SK-N-SH (cell line): ENCODE measurements around the gene ACOT7. TPM values are rescaled to one million over a fixed set of nuclear protein-coding genes. Genes with fewer than 3 reads are reported as not detected.

ENCODE experiments used
- CTCF ChIA-PET: fragments of 300-600, 350-600 bp; formaldehyde crosslinking; extraction: SDS; loops from one replicate; lab custom pipeline; 2021; lab: Yijun Ruan, JAX
- POLR2A ChIA-PET: fragments of 350-600 bp; sonication (Branson Sonifier 250); formaldehyde crosslinking; extraction: SDS; loops from one replicate; lab custom pipeline; 2020; ENCODE audit warnings: antibody characterized with exemption, inconsistent platforms; lab: Yijun Ruan, JAX
- DNase-seq: peaks from one replicate; pipeline ENCODE4 v3.0.0; 2012
- H2AFZ ChIP-seq: fragments of 200-600 bp; sonication (generic); 2 replicates; pipeline ENCODE4 v1.8.1; 2016; ENCODE audit warnings: antibody characterized with exemption, mild to moderate bottlenecking, low read depth
- H3F3A ChIP-seq: fragments of 200-600 bp; sonication (generic); replicated peaks from 2 replicates; pipeline ENCODE3; 2016; ENCODE audit warnings: antibody characterized with exemption, mild to moderate bottlenecking; ENCODE audit not compliant: insufficient read depth
- H3K27ac ChIP-seq, 2 experiments: fragments of 200-500 bp in 1 of 2; fragments of 200-600 bp in 1 of 2; sonication (Bioruptor generic) in 1 of 2; sonication (generic), shearing (Covaris generic) in 1 of 2; 2 replicates each; pipeline versions ENCODE4 v1.5.1 to v1.6.1; 2014 to 2016; ENCODE audit warnings: low read depth in 2 of 2, inconsistent platforms in 1 of 2, low read length in 1 of 2, mild to moderate bottlenecking in 1 of 2, mixed read lengths in 1 of 2
- H3K27me3 ChIP-seq: fragments of 200-600 bp; sonication (generic), shearing (Covaris generic); 2 replicates; pipeline ENCODE4 v1.6.1; 2016; ENCODE audit warnings: mixed run types; ENCODE audit not compliant: insufficient read depth
- H3K36me3 ChIP-seq, 2 experiments: fragments of 200-500 bp in 1 of 2; fragments of 200-600 bp in 1 of 2; sonication (Bioruptor generic) in 1 of 2; sonication (generic) in 1 of 2; replicated peaks in 1 of 2; 2 replicates each; pipeline versions ENCODE3 to v1.5.1; 2014 to 2016; ENCODE audit warnings: low read length in 1 of 2, mild to moderate bottlenecking in 1 of 2; ENCODE audit not compliant: insufficient read depth in 2 of 2, control insufficient read depth in 1 of 2
- H3K4me1 ChIP-seq, 2 experiments: fragments of 200-500 bp in 1 of 2; fragments of 200-600 bp in 1 of 2; sonication (Bioruptor generic) in 1 of 2; sonication (generic), shearing (Covaris generic) in 1 of 2; 2 replicates each; pipeline versions ENCODE4 v1.5.1 to v1.6.1; 2014 to 2016; ENCODE audit warnings: low read depth in 1 of 2, low read length in 1 of 2, mixed run types in 1 of 2; ENCODE audit not compliant: insufficient read depth in 2 of 2, control insufficient read depth in 1 of 2
- H3K4me2 ChIP-seq: fragments of 200-600 bp; sonication (generic), shearing (Covaris generic); 2 replicates; pipeline ENCODE4 v1.6.1; 2017; ENCODE audit warnings: mixed run types
- H3K4me3 ChIP-seq, 2 experiments: fragments of 200-500 bp in 1 of 2; fragments of 200-600 bp in 1 of 2; sonication (Bioruptor generic) in 1 of 2; sonication (generic), shearing (Covaris generic) in 1 of 2; 2 replicates each; pipeline versions ENCODE4 v1.5.1 to v1.8.1; 2014 to 2016; ENCODE audit warnings: low read depth in 2 of 2, inconsistent platforms in 1 of 2, low read length in 1 of 2, mild to moderate bottlenecking in 1 of 2, mixed read lengths in 1 of 2, moderate library complexity in 1 of 2
- H3K79me2 ChIP-seq: fragments of 200-600 bp; sonication (generic); 2 replicates; pipeline ENCODE4 v1.8.1; 2017; ENCODE audit warnings: mild to moderate bottlenecking; ENCODE audit not compliant: insufficient read depth
- H3K9ac ChIP-seq: fragments of 200-600 bp; sonication (generic); 2 replicates; pipeline ENCODE4 v1.6.1; 2017; ENCODE audit warnings: mixed run types
- H3K9me2 ChIP-seq: fragments of 200-600 bp; sonication (generic); 2 replicates; pipeline ENCODE4 v1.6.1; 2017; ENCODE audit warnings: mixed run types
- H3K9me3 ChIP-seq: fragments of 200-600 bp; sonication (generic); 2 replicates; pipeline ENCODE4 v1.6.1; 2017; ENCODE audit warnings: mixed run types, mild to moderate bottlenecking, moderate library complexity
- H4K20me1 ChIP-seq: fragments of 200-600 bp; sonication (generic); 2 replicates; pipeline ENCODE4 v1.6.1; 2017; ENCODE audit warnings: mild to moderate bottlenecking, mixed run types; ENCODE audit not compliant: insufficient read depth
- CHD2 ChIP-seq: fragments of 150-350 bp; IDR thresholded peaks from 2 replicates; pipeline ENCODE4 v1.6.1; 2018; ENCODE audit warnings: low read length; ENCODE audit not compliant: partially characterized antibody
- ELF1 ChIP-seq: IDR thresholded peaks from 2 replicates; pipeline ENCODE4 v1.4.0; 2012
- FOSL2 ChIP-seq: IDR thresholded peaks from 2 replicates; pipeline ENCODE4 v1.4.0; 2012; ENCODE audit warnings: low read depth, mild to moderate bottlenecking, moderate library complexity, borderline replicate concordance
- GABPA ChIP-seq: IDR thresholded peaks from 2 replicates; pipeline ENCODE4 v1.4.0; 2012; ENCODE audit warnings: low read depth, mild to moderate bottlenecking
- JUND ChIP-seq: IDR thresholded peaks from 2 replicates; pipeline ENCODE4 v1.4.0; 2012
- MEF2A ChIP-seq: IDR thresholded peaks from 2 replicates; pipeline ENCODE4 v1.4.0; 2012; ENCODE audit warnings: low read depth, borderline replicate concordance
- MXI1 ChIP-seq: IDR thresholded peaks from 2 replicates; pipeline ENCODE4 v1.6.1; 2012; ENCODE audit warnings: mild to moderate bottlenecking, low read depth, low read length, improper control_type of control experiment
- NRF1 ChIP-seq: IDR thresholded peaks from 2 replicates; pipeline ENCODE4 v1.6.1; 2012; ENCODE audit warnings: low read depth, mild to moderate bottlenecking, low read length
- POLR2AphosphoS5 ChIP-seq: IDR thresholded peaks from 2 replicates; pipeline ENCODE4 v1.6.1; 2012; ENCODE audit warnings: low read depth, low read length
- RAD21 ChIP-seq: IDR thresholded peaks from 2 replicates; pipeline ENCODE4 v1.6.1; 2012; ENCODE audit warnings: mild to moderate bottlenecking, low read length
- RFX5 ChIP-seq: IDR thresholded peaks from 2 replicates; pipeline ENCODE4 v1.6.1; 2012; ENCODE audit warnings: mild to moderate bottlenecking, improper control_type of control experiment, low read length
- SMC3 ChIP-seq: IDR thresholded peaks from 2 replicates; pipeline ENCODE4 v1.6.1; 2012; ENCODE audit warnings: low read depth, low read length, improper control_type of control experiment
- TEAD4 ChIP-seq: IDR thresholded peaks from 2 replicates; pipeline ENCODE4 v1.4.0; 2012; ENCODE audit warnings: mild to moderate bottlenecking, borderline replicate concordance; ENCODE audit not compliant: insufficient read depth
- YY1 ChIP-seq: IDR thresholded peaks from 2 replicates; pipeline ENCODE4 v1.4.0; 2012; ENCODE audit warnings: low read depth, mild to moderate bottlenecking
- WGBS: methylation state at CpG from one replicate; pipeline ENCODE4 v1.1.6; 2017; ENCODE audit warnings: low lambda C conversion rate; 5-methylcytosine and 5-hydroxymethylcytosine counted together
- polyA plus RNA-seq, 3 experiments: library from polyadenylated mRNA; depleted of rRNA; stranded (reverse); fragments of >200 nt; gene quantifications; 2 replicates each; pipeline ENCODE4 v1.2.3, GENCODE V29; 2012
- TF ChIP-seq, protein P1 (sequence below): IDR thresholded peaks from 2 replicates; pipeline ENCODE4 v1.4.0; 2012; ENCODE audit warnings: low read depth, borderline replicate concordance
- TF ChIP-seq, protein P2 (sequence below): IDR thresholded peaks from 2 replicates; pipeline ENCODE4 v1.4.0; 2012; ENCODE audit warnings: low read depth
- TF ChIP-seq, protein P3 (sequence below): IDR thresholded peaks from 2 replicates; pipeline ENCODE4 v1.4.0; 2012; ENCODE audit warnings: low read depth, borderline replicate concordance

ACOT7 gene
- polyA plus RNA-seq, 1 of the 3 experiments (the other 2 are of a cell fraction) = 289 TPM

DNA sequence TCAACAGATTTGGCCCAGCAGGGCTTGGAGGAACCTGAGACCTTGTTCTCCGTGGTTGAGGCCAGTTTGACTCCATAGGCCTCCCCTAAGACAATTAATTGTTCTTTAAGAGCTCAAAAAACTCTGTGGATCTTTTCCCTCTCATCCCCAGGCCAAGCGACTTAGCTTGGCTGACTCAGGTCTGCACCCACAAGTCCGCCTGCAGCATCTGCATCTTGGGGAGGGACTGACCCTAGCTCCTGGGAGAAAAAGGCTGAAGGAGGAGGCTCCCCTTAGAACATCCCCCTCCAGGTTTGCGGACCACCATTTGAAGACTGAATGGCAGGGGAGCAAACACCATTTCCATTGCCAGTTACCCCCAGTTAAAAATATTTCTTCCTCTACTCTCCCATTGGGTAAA lies 27.7 kb upstream of the ACOT7 start:
- no peaks in the 10 kb centered on the region for H3K36me3 ChIP-seq
- no peaks in the 10 kb centered on the region for H3K9me3 ChIP-seq
- no peaks in the 10 kb centered on the region for H4K20me1 ChIP-seq
- no peak overlapping the region for H3K4me3 ChIP-seq
- TF ChIP-seq RAD21 (no peak), YY1 (no peak), CHD2 (no peak), MEF2A (no peak), TEAD4 (no peak), FOSL2 (no peak), RFX5 (no peak), NRF1 (no peak)
- TF ChIP-seq, protein P1, sequence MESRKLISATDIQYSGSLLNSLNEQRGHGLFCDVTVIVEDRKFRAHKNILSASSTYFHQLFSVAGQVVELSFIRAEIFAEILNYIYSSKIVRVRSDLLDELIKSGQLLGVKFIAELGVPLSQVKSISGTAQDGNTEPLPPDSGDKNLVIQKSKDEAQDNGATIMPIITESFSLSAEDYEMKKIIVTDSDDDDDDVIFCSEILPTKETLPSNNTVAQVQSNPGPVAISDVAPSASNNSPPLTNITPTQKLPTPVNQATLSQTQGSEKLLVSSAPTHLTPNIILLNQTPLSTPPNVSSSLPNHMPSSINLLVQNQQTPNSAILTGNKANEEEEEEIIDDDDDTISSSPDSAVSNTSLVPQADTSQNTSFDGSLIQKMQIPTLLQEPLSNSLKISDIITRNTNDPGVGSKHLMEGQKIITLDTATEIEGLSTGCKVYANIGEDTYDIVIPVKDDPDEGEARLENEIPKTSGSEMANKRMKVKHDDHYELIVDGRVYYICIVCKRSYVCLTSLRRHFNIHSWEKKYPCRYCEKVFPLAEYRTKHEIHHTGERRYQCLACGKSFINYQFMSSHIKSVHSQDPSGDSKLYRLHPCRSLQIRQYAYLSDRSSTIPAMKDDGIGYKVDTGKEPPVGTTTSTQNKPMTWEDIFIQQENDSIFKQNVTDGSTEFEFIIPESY = no peak
- ChIA-PET CTCF (interaction anchor here (1.0 to 16.1 kb wide), 10 partner anchors 15 to 183 kb away, joined by 3 to 290 read pairs (median 8); no protein-coding TSS in a partner anchor), POLR2A (no interaction called here)
- no peak overlapping the region for H3K9ac ChIP-seq
- WGBS = 91% methylated on average over 3 of the region's 4 CpGs
- H2AFZ ChIP-seq = no peak overlapping the region
- H3K79me2 ChIP-seq = no peaks in the 10 kb centered on the region
- H3K27ac ChIP-seq = no peak overlapping the region
- no peaks in the 10 kb centered on the region for H3F3A ChIP-seq
- H3K4me1 ChIP-seq = peaks cover 6 to 18% of the 10 kb centered on the region in 2 experiments; a peak in 1 of 4 replicates
- DNase-seq = no peak
- H3K9me2 ChIP-seq = no peaks in the 10 kb centered on the region
- H3K27me3 ChIP-seq = peaks cover 34% of the 10 kb centered on the region
- no peak overlapping the region for H3K4me2 ChIP-seq

DNA sequence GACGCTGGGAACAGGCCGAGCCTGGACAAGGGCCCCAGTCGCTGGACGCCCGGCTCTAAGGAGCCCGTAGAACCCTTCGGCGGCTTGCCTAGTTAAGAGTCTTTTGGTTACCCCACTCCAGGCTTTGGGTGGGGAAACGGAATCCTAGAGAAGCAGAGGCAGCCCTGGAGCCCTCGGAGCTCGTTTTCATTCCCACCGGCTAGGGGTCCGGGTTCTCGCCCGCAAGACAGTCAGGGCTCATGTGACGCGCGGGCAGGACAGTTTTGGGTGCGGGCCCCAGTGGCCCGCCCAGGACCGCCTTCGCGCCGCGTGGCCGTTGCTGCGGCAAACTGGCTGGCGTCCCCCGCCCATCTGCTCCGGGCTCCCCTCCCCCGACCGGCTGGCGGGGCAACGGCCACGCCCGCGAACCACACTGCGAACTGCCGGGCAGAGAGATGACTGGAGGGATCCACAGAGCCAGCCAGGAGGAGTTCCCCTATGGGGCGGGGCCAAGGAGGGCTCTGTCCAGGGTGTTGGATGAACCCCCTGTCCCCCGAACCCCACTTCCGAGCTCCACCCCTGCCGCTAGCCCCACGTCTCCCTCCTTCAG lies 27.0 kb upstream of the ACOT7 start:
- H3K4me3 ChIP-seq = no peak overlapping the region
- TF ChIP-seq, protein P2, sequence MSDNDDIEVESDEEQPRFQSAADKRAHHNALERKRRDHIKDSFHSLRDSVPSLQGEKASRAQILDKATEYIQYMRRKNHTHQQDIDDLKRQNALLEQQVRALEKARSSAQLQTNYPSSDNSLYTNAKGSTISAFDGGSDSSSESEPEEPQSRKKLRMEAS = no peak
- TF ChIP-seq POLR2AphosphoS5 (no peak), TEAD4 (no peak), MEF2A (no peak), ELF1 (no peak), RAD21 (no peak), GABPA (no peak), SMC3 (no peak), MXI1 (no peak), JUND (no peak)
- TF ChIP-seq, protein P3, sequence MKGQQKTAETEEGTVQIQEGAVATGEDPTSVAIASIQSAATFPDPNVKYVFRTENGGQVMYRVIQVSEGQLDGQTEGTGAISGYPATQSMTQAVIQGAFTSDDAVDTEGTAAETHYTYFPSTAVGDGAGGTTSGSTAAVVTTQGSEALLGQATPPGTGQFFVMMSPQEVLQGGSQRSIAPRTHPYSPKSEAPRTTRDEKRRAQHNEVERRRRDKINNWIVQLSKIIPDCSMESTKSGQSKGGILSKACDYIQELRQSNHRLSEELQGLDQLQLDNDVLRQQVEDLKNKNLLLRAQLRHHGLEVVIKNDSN = no peak
- TF ChIP-seq, all 33 proteins: peak for 0
- Histone ChIP-seq H3K36me3 (no peaks in the 10 kb centered on the region), H3K9me2 (no peaks in the 10 kb centered on the region), H4K20me1 (no peaks in the 10 kb centered on the region), H3K27me3 (peaks cover 32% of the 10 kb centered on the region), H2AFZ (no peak overlapping the region), H3K4me2 (no peak overlapping the region), H3K27ac (no peak overlapping the region), H3F3A (no peaks in the 10 kb centered on the region), H3K9ac (no peak overlapping the region), H3K79me2 (no peaks in the 10 kb centered on the region), H3K4me1 (peaks cover 6 to 18% of the 10 kb centered on the region in 2 experiments; a peak in 1 of 4 replicates), H3K9me3 (no peaks in the 10 kb centered on the region)
- WGBS = 65% methylated on average over 13 of the region's 44 CpGs
- DNase-seq = no peak
- ChIA-PET CTCF (interaction anchor here (0.5 to 16.1 kb wide), 12 partner anchors 15 to 237 kb away, joined by 3 to 290 read pairs (median 5); no protein-coding TSS in a partner anchor), POLR2A (interaction anchor here (1.5 kb wide), 1 partner anchor 185 kb away, joined by 3 read pairs; the partner anchor contains the start of gene ICMT)
